BJ (cell line): ENCODE measurements around the gene ECM1. TPM values are rescaled to one million over a fixed set of nuclear protein-coding genes. Genes with fewer than 3 reads are reported as not detected.

Source experiments
- CTCF ChIA-PET: fragments of 350-600 bp; formaldehyde crosslinking; extraction: SDS; loops from one replicate; lab custom pipeline; 2021; ENCODE audit warnings: antibody characterized with exemption, inconsistent platforms; lab: Yijun Ruan, JAX
- POLR2A ChIA-PET: fragments of 300-600 bp; sonication (Branson Sonifier 250); formaldehyde crosslinking; extraction: SDS; loops from one replicate; lab custom pipeline; 2021; ENCODE audit warnings: antibody characterized with exemption; lab: Charles Lee
- DNase-seq: peaks from one replicate; pipeline ENCODE4 v3.0.0-alpha.2; 2011; ENCODE audit warnings: low read depth
- H3K27me3 ChIP-seq: 2 replicates; pipeline ENCODE4 v1.6.0; 2011; ENCODE audit warnings: low read length; ENCODE audit not compliant: control insufficient read depth, insufficient read depth
- H3K36me3 ChIP-seq: 2 replicates; pipeline ENCODE4 v1.5.1; 2011; ENCODE audit warnings: low read length; ENCODE audit not compliant: control insufficient read depth, insufficient read depth
- H3K4me3 ChIP-seq: 2 replicates; pipeline ENCODE4 v1.5.1; 2011; ENCODE audit warnings: low read depth, mild to moderate bottlenecking, control low read depth, low read length
- CTCF ChIP-seq: IDR thresholded peaks from 2 replicates; pipeline ENCODE4 v1.5.1; 2011; ENCODE audit warnings: low read depth, mild to moderate bottlenecking, control low read depth, inconsistent platforms, low read length, moderate library complexity; ENCODE audit not compliant: insufficient read depth
- polyA plus RNA-seq: library from polyadenylated mRNA; depleted of rRNA; stranded (reverse); fragments of >200 nt; gene quantifications from 2 replicates; pipeline ENCODE4 v1.2.3, GENCODE V29; 2011

The ECM1 gene
- polyA plus RNA-seq, 1 experiment: 204 TPM

- CTCF ChIA-PET: interaction anchor here (4.1 kb wide), 1 partner anchor 13 kb away, joined by 21 read pairs; no protein-coding TSS in a partner anchor
- H3K27me3 ChIP-seq: no peaks in the 10 kb centered on the region
- no peaks in the 10 kb centered on the region for H3K36me3 ChIP-seq
- POLR2A ChIA-PET: interaction anchor here (0.6 kb wide), 1 partner anchor 460 kb away, joined by 3 read pairs; no protein-coding TSS in a partner anchor
- DNase-seq: no peak
- no peak overlapping the region for H3K4me3 ChIP-seq
- TF ChIP-seq CTCF: no peak
These were observed 37.6 kb downstream of the ECM1 start for GRCh38 chr1:150545486-150546032.

- no peak for TF ChIP-seq CTCF
- ChIA-PET CTCF (interaction anchor here (4.1 to 6.2 kb wide), 2 partner anchors 13 to 14 kb away, joined by 21 to 43 read pairs; no protein-coding TSS in a partner anchor), POLR2A (no interaction called here)
- Histone ChIP-seq H3K4me3 (no peak overlapping the region), H3K27me3 (no peaks in the 10 kb centered on the region), H3K36me3 (no peaks in the 10 kb centered on the region)
- DNase-seq: no peak
These were observed 38.5 kb downstream of the ECM1 start for GRCh38 chr1:150546294-150546937.

- TF ChIP-seq CTCF: no peak
- ChIA-PET POLR2A (interaction anchor here (0.6 to 0.7 kb wide), 2 partner anchors 19 kb away, joined by 3 to 5 read pairs; no protein-coding TSS in a partner anchor), CTCF (interaction anchor here (0.5 to 6.2 kb wide), 7 partner anchors 11 to 110 kb away, joined by 3 to 43 read pairs (median 3); no protein-coding TSS in a partner anchor)
- Histone ChIP-seq H3K27me3 (no peaks in the 10 kb centered on the region), H3K4me3 (peak overlapping the region; percentile 52), H3K36me3 (no peaks in the 10 kb centered on the region)
- DNase-seq: no peak
These were observed 40.4 kb downstream of the ECM1 start for GRCh38 chr1:150548324-150548631.

GRCh38 chr1:150548632-150549495, 41.0 kb downstream of the ECM1 start, which contains the start of gene ADAMTSL4:
TSS of gene ADAMTSL4 (plus strand) at chr1:150549408. CDS start at chr1:150552289, 2,881 bp downstream.
- POLR2A ChIA-PET: interaction anchor here (0.7 kb wide), 1 partner anchor 19 kb away, joined by 3 read pairs; no protein-coding TSS in a partner anchor
- H3K36me3 ChIP-seq: no peaks in the 10 kb centered on the region
- no peaks in the 10 kb centered on the region for H3K27me3 ChIP-seq
- H3K4me3 ChIP-seq: peak within 1 kb of the TSS; percentile 52
- 0 out of 2 replicates have a peak, but pooled peaks have one; percentile 2 for TF ChIP-seq CTCF
- CTCF ChIA-PET: interaction anchor here (0.5 to 6.2 kb wide), 7 partner anchors 11 to 110 kb away, joined by 3 to 43 read pairs (median 3); no protein-coding TSS in a partner anchor
- no peak for DNase-seq
